ENCODE data around the gene KLRB1.
"Not testable (repeated sequence)": the region's sequence is repeated elsewhere in the genome, so short reads cannot be mapped to it uniquely, and the experiment has no call there.

The KLRB1 gene

DNA sequence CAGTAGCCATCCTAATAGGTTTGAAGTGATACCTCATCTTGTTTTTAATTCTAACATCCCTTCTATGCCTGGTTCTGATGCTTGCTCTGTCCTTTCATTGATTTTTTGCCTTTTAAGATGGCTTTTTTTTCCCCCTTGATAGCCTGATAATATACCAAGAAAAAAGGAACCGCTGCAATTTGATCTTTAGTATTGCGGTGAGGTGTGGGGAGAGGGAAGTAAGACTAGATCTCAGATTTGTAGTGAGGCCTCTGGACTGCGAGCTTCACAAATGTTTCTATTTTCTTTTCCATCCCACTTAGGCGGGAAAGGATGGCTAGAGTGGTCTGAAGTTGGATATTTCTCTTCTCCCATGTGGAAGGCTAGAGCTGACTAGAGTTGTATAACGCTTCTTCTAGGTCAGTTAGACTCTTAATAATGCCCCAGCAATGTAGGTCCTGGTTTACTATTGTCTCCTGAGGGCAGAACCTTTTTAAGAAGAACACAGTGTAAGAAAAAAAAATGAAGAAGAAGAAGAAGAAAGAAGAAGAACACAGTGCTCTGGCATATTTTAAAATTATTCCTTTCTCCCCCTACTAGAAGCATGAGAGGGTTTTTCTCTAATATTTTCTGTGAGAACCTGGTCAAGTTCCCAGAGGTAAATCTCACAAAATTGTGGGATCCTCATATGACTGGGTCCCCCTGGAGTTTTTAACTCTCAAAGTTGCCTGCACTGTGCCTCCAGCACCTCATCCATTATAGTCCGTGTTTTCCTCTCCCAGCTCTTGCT lies 11.9 kb upstream of the KLRB1 start:
- DNase-seq: no peak

DNA sequence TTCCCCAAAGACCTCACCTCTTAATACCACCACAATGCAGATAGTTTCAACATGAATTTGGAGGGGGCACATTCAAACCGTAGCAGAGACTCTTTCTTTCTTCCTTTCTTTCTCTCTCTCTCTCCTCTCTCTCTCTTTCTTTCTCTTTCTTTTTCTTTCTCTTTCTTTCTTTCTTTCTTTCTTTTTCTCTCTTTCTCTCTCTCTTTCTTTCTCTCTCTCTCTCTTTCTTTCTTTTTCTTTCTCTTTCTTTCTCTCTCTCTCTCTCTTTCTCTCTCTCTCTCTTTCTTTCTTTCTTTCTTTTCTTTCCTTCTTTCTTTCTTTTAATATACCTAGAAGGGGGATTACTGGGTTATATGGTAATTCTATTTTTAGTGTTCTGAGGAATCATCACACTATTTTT lies 11.2 kb upstream of the KLRB1 start:
- DNase-seq: not testable (repeated sequence)

DNA sequence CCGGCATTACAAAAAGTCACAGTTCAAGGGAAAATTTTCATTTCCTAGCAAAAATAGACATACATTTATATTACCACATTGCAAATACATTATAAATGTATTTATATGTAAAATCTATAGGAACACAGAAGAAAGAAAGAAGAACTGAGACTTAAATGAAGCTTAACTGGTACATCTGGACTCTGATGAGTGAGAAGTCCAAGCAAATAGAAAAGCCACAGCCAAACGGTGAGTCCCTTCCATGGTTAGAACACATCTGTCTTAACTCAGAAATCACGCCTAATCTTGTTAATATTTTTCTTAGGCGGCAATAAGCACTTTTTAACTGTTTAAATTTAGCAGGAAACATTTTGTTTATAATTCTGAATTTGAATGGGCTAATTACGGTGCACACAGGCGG lies 9.4 kb upstream of the KLRB1 start:
- no peak for DNase-seq

DNA sequence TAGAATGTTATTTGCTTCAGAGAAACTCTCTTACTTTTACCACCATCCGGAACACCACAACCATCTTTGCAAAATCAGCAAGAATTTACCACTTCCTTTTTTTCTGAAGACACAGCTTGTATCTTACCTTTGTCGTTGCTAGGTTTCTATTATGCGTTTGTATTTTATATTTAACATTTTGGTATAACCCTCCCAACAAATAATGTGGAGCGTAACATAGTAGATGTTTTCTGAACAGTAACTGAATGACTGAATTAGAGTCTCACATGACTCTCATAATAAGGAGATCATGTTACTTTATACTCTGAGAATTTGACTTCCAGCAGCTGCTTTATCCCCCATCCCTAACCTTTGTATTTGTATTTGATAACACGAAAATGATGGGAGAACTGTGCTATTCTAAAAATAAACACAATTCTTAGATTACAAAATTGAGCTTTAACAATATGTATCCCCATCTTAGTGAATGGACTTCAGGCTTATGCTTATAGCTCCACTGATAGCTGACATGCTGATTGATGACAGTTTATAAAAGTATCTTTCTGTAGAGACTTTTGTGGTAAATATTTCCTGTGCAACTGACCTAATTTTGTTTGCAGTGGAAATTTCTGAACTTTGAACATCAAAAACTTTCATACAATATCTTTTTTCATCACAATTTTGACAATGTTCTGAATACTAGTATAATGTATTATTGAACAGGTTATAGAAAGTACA lies 7.9 kb upstream of the KLRB1 start:
- DNase-seq: no peak

DNA sequence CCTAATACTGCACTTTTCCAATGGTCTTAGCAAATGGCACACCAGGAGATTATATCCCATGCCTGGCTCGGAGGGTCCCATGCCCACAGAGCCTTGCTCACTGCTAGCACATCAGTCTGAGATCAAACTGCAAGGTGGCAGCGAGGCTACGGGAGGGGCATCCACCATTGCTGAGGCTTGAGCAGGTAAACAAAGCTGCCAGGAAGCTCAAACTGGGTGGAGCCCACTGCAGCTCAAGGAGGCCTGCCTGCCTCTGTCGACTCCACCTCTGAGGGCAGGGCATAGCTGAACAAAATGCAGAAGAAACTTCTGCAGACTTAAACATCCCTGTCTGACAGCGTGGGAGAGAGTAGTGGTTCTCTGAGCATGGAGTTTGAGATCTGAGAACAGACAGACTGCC lies 2.9 kb upstream of the KLRB1 start:
- not testable (repeated sequence) for DNase-seq

DNA sequence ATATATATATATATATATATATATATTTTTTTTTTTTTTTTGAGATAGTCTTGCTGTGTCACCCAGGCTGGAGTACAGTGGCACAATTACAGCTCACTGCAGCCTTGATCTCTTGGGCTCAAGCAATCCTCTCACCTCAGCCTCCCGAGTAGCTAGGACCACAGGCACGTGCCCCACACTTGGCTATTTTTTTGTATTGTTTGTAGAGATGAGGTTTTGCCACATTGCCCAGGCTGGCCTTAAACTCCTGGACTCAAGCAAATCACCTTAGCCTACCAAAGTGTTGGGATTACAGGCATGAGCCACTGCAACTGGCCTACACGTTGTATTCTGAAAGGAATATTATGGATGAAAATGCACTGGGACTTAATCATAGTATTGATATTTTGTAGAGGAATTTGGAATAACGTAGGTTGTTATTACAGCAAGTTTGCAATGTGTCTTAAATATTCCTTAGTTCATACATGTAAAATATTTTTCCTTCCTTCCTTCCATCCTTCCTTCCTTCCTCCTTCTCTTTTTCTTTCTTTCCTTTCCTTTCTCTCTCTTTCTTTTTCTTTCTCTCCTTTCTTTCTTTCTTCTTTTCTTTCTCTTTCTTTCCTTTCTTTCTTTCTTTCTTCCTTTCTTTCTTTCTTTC lies 862 bp downstream of the KLRB1 start:
- DNase-seq: no peak

DNA sequence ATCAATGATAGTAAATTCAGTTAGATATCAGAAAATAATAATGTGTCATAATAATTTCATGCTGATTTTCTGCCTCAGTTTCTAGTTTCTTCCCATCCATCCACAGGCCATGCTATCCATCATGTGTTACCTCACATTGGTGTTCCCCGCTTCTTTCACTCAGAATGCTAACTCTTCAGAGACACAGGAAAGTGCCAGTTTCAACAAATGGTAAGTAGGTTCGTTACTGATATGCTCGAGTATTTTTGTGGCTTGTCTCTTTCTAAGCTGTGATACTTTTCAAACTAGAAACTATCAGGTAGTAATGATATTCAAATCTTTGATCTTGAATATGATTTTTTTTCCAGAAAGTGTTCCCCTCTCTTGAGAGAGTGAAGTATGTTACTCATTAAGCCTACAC lies 1.5 kb downstream of the KLRB1 start:
- DNase-seq: no peak

DNA sequence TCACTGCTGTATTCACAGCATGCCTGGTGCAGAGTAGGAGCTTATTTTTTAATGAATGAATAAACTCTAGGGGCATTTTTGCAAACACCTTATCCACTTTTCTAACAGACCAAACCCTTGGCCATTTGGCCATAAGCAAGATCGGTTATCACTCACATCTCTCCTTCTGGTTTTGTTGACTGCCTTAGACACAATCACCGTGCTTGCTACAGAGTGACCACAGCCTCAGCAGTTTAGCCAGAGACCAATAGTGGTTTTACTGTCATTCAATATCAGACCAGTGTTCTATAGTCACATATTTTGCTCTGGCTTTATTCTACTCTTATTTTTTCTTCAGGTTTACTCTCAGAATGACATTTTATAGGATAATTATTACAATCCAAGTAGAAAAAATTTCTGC lies 2.2 kb downstream of the KLRB1 start:
- DNase-seq: no peak

DNA sequence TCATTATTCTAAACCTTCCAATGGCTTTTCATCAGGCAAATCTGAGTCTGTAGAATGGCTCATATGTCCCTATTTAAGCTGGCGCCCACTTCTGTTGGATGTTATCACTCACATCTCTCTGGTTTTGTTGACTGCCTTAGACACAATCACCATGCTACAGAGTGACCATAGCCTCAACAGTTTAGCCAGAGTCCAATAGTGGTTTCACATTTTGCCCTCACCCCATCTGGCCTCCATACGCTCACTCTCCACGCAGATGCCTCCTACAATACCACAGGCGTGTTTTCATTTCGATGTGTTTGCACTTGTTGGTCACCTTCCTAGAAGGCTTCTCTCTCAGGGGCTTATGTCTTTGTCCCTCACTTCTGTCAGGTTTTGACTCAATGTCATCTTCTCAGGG lies 3.4 kb downstream of the KLRB1 start:
- DNase-seq: no peak

DNA sequence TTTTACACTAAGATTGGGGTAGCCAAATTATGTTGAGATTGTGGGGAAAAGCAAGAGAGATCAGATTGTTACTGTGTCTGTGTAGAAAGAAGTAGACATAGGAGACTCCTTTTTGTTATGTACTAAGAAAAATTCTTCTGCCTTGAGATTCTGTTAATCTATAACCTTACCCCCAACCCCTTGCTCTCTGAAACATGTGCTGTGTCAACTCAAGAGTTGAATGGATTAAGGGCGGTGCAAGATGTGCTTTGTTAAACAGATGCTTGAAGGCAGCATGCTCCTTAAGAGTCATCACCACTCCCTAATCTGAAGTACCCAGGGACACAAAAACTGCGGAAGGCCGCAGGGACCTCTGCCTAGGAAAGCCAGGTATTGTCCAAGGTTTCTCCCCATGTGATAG lies 7.3 kb downstream of the KLRB1 start:
- DNase-seq: not testable (repeated sequence)

DNA sequence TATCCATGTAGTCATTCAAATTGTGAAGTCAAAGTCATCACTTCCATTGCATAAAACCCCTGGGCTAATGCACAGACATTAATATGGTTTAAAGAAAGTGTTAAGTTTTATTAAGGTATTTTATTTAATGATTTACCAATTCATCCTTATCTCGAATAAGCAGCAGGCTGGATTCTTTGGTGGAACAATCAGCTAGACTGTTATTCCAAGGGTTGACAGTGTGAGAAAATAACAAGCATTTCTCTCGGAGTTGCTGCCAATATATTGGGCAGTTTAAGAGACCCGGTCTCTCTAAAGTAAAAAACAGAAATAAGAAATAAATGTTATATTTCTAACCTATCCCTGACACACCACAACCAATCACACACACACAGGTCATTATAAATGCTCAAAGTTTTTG lies 9.4 kb downstream of the KLRB1 start:
- DNase-seq: no peak

DNA sequence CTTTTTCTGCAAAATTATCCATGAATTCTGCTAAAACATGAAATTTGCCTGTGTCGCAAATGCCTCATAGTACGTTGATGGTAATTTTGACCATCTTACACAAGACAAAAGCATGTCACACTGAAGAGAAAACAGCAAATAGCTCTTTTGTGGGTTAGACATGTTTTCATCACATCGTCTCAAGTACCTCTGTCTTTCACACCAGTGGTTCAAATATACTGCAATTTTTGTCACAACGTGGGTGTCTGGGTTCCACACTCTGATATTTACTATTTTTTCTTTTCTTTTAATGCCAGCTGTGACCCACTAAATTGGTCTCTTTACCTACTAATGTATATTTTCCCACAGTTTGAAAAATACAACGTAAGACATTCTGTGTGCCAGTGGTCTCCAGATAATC lies 10.4 kb downstream of the KLRB1 start:
- DNase-seq: no peak

DNA sequence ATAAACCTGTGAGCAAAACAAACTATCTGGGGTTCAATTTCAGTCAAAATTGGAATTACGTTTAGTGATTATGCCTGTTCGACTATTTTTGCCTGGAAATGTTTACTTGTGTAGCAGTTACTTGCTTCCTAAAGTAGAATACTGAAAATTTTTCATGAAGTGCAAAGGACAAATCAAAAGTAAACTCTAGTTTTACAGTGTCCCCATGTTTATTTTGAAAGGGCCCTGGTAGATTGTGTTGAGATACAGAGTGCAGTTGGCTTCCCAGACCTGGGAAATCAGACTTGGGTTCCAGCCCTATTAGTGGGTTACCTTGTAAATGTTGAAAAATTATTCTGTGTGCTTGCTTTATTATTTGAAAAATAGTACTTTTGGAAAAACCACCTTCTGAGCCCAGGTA lies 17.3 kb downstream of the KLRB1 start:
- no peak for DNase-seq

DNA sequence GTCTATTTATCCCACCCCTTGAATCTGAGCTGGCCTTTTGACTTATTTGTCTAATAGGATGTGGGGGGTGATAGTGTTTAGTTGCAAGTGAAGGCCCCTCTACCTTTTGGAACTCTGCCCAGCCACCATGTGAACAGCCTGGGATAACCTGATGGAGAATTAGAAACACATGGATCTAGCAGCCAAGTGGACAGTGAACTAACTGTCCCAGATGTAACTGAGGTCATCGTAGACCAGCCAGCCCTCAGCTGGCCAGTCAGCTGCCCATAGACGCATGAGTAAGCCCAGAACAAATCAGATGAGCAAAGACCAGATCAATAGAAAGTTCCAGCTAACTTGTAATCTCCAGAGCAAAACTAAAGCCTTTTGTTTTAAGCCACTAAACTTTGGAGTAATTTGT lies 19.0 kb downstream of the KLRB1 start:
- DNase-seq: no peak

DNA sequence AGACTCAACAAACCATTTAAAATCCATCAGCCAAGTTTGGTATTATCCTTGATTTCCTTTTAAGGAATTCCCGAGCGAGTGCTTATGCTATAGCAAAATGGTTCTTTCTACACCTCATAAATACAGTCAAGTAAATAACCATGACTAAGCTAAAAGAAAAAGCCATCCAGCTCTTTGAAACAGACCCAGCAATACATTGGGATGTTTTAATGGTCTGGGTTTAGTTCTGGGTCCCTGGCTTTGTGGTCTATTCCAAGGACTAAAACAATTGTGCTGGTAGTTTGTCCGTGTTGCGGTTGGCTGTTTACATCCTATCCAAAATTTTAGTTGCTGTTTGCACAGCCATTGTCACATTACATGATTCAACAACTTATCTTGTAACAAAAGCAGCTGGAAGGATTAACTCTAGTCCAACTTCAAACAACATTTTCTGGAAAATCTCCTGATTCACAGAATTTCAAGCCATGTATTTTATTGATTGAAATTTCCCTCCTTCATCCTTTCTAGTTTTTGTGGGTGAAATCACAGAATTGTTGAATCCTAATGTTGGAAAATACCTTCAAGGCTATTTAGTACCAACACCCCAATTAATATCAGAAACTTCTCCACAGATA lies 19.6 kb downstream of the KLRB1 start:
- no peak for DNase-seq

DNA sequence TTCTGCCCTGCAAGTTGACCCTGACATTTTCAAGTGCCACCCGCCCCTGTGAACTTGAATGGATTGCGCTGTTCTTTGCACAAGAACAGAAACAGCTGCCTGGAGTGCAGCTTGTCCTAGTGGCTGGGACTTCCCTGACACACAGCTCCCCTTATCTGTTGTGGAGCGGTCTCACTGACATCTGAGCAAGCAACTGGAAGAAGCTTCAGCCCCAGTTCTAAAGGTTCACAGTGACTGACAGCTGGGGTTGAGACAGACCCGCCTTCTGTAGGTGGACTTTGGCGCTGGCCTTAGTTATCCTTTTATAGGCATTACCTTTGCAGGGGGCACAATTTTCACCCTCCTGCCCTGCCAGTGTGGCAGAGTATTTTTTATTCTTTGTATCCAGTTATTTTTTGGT lies 30.0 kb downstream of the KLRB1 start:
- DNase-seq: not testable (repeated sequence)

DNA sequence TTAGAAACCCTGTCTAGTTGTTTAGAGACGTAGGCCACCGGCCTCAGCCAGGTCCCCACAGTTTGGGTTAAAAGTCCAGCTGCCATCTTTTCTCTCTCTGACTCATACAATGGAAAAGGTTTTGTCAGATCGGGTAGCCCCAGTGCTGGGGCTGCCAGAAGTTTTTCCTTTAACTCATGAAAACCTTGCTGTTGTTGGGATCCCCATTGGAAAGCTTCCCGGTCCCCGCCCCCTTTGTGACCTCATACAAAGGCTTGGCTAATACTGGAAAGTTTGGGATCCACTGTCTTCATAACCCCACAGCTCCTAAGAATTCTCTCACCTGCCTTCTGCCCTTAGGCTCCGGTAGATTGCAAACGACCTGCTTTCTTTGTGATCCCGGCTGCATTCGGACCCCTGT lies 40.6 kb downstream of the KLRB1 start:
- DNase-seq: not testable (repeated sequence)

DNA sequence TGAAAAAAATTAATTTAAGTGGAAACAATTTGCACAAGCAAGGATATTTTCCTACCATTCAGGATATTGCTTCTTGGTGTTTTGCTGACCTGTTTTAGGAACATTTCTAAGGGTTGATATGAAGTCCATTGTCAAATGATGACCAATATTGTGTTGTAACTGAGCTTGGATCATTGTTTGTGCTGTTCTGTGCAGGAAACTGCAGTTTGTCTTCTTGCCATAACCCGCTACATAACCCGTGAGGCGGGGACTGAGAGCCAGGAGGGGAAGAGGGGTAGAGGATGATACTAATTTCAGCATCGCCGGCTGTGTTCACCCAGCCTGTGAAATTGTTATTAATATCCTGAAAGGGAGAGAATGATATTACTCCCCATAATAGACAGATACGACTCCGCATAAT lies 41.6 kb downstream of the KLRB1 start:
- DNase-seq: not testable (repeated sequence)

DNA sequence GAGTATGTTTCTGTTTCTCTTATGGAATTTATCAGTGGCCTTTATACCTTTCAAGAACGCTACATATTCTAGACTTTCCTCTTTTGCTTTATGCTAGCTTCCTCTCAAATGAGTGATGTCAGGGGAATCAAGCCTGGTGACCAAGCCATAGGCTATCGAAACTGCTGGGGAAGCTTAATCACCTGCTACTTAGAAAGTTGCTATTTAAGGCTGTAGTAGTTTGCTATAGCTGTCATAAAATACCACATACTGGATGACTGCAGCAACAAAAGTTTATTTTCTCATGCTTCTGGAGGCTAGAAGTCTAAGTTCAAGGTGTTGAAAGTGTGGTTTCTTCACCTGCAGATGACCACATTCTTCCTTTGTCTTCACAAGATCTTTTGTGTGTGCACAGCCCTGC lies 43.3 kb downstream of the KLRB1 start:
- not testable (repeated sequence) for DNase-seq

DNA sequence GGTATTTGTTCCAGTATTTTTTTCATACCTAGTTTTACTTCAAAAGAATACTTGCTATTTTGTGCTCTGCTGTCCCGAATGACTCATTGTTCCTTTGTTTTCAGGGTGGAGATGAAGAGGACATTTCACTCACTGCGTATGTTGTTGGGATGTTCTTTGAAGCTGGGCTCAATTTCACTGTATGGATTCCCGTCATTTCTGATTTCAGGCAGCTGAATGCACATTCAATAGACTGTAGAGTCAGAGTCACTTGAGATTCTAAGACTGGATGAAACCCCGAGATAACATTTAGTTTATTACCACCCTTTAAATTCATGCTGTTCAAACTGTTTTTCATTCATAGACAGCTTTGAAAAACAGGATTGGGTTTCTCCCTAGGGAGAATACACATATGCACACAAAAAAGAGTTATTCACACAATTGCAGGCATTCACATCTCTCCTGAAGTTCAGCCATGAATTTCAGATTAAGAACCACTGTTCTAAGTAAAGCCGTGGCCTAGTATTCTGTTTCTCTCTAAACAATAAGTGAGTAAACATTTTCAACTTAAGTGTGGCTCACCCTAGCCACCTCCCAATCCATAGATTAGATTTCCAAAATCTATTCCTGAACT lies 44.8 kb downstream of the KLRB1 start:
- not testable (repeated sequence) for DNase-seq

DNA sequence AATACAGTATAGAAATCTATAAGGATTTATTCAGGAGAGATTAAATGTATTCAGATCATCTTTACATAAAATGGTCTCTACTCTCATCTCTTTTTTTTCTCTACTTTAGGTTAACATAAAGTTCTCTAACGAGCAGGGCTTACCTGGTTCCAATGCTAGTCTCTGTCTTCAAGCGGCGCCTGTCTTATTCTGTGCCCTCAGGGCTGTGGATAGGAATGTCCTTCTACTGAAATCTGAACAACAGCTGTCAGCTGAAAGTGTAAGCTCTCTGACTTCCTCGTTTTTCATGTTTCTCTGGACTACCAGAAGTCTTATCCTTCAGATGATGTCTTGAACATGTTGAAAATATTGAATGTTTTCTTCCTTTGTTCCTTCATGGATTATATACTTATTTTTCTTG lies 62.2 kb downstream of the KLRB1 start:
- not testable (repeated sequence) for DNase-seq
